ENCODE results near the gene HAUS1. TPM values are rescaled to one million over a fixed set of nuclear protein-coding genes. Genes with fewer than 3 reads are reported as not detected.

The HAUS1 gene, protein sequence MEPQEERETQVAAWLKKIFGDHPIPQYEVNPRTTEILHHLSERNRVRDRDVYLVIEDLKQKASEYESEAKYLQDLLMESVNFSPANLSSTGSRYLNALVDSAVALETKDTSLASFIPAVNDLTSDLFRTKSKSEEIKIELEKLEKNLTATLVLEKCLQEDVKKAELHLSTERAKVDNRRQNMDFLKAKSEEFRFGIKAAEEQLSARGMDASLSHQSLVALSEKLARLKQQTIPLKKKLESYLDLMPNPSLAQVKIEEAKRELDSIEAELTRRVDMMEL
- total RNA-seq (2022; extraction: Qiagen RNA extraction; ENCODE audit: low read depth): 37.0 to 54.9 TPM (median 37.6 TPM) in 5 replicates

DNA sequence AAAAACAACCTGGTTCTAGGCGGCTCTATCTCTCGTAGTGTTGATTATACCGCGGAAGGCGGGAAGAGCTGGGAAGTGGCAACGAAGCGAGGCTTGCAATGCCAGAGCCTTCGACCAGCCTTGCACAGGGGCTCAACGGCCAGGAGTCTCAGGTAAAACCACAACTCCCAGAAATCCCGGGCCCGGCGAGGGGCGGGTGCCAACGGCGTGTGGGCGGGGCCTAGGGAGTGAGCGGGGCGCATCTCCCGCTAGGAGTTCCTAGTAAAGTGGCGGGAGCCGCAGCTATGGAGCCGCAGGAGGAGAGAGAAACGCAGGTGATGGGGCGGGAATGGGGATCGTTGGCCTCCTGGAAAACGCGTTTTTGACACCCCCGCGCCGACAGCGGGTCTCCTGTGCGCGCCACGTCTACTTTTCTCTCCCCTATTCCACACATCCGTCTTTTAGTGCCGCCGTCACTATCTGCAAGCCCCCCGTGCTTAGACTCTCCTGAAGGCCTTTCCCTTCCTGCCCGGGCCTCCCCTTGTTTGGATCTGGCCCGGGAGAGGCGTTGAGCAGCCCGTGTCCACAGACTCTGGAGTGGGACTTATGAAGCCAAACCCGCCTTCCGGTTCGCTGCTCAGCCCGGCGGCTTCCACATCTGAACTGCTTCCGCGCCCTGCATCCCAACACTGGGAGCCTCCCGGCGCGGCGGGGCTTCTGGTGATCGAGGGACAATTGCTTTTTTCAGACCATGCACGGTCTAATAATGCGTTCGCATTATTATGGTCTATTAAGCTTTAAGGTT is at the start of gene HAUS1:
HAUS1 (plus strand) TSS at position 258 of the 784 bp plus-strand sequence; CDS start at position 285, 27 bp downstream.

DNA sequence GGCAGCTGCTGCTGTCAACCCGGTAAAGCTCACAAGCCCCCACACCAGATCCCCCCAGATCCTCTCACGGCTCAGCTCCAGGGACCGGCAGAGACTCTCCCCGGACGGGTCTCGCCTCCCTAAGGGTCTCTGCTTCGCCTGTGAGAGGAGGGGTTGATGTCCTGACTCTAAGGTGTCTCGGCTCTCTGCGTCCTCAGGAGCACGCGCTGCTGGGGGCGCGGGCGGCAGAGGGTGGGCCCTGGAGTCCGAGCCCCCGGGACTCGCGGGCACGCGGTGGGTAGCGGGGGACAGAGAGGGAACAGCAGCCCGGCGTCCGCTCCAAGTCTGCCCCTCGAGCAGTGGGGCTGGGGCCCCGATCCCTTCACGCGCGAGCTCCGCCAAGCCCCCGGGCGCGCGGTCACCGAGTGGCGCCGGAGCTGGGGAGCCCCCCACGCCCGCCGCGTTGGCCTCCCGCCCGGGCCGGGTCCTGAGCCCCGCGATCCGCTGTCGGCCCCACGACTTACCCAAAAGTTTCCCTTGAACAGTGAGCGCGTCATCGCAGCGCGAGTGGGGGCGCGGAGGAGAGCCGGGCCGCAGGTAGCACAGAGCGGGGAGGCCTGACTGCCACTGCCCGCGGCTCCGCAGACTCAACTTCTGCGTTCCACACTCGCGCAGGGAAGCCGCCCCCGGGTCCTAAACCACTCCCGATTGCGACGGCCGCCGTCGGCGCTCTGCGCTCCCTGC is 32.4 kb upstream of the HAUS1 start, which contains the start of gene PSTPIP2:
PSTPIP2 (minus strand) TSS at position 608 of the 723 bp plus-strand sequence; CDS start at position 536, 72 bp downstream.

DNA sequence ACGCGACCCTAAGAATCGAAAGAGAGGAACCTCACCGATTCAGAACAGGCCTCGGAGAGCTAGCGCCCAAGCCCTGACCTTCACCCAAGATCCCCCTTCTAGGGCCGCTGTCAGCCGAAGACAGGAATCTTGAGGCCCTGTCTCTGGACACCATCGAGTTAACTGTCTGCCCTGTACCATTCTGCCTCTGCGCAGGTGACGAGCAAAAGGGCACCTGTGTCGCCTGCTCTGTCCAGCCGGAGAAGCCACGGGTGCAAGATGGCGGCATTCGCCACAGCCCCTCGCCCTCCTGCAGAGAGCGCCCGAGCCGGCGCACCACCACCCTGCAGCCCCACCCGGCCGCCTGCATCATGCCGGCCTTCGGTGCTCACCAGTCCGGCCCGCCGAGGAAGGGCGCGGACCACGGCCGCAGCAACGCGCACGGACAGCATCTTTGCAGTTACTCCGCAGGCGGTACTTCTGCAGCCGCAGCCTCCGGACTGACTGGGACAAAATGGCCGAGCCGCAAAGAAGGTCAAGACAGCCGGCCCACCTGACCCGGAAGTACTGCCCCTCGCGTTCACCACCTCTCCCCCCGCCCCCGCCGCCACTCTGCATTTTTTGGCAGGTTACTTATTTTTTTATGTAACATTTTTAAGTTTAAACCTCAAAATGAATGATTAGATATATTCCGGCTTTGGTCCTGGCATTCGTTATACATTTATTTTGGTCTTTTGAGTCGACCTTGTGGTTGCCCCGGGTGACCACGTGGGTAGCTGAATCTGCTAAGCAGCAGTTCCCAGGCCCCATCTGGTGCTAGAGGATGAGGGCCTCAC is 6.2 kb upstream of the HAUS1 start, which contains the start of gene ATP5F1A:
ATP5F1A (minus strand) TSS at position 496 of the 815 bp plus-strand sequence; CDS start at position 431, 65 bp downstream.

Other genes starting within 250 kb of the HAUS1 start
- 3.7 to 5.1 TPM (median 4.1 TPM) in 5 replicates for gene EPG5, start 137.1 kb upstream of the HAUS1 start, total RNA-seq (2022; extraction: Qiagen RNA extraction; ENCODE audit: low read depth)
- gene PSTPIP2, start 32.1 kb upstream of the HAUS1 start, total RNA-seq (2022; extraction: Qiagen RNA extraction; ENCODE audit: low read depth): 0.23 to 0.40 TPM (median 0.31 TPM) in 5 replicates
- gene ATP5F1A, start 6.1 kb upstream of the HAUS1 start, total RNA-seq (2022; extraction: Qiagen RNA extraction; ENCODE audit: low read depth): 302 to 346 TPM (median 313 TPM) in 5 replicates

Data from A549 treated with RU486 at 1 μM for 4 hours (cell line).